Anterior cingulate cortex (tissue), 58 donors: ENCODE results near the gene SLC16A13.
A peak's percentile ranks its signal among the peaks of the same experiment; 100 is the strongest.
"Not testable (repeated sequence)": the region's sequence is repeated elsewhere in the genome, so short reads cannot be mapped to it uniquely, and the experiment has no call there.

Source experiments
- DNase-seq, 58 donors: peaks; one replicate each; lab custom pipeline; 2025; lab: John Stamatoyannopoulos, UW

The SLC16A13 gene

DNA sequence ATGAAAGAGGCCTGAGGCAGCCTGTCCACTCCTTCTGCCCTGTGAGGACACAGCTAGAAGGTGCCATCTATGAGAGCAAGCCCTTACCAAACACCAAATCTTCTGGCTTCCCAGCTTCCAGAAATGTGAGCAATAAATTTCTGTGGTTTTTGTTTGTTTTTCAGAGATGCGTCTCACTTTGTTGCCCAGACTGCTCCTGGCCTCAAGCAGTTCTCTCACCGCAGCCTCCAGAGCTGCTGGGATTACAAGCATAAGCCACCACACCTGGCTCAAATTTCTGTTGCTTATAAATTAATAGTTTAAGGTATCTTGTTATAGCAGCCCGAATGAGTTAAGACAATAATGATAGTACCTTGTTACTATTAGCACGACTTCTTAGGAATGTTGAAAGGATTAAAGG is 20.6 kb downstream of the SLC16A13 start:
- DNase-seq, result no peak

- DNase-seq, result no peak
Measured at GRCh38 chr17:7058831-7059447, 23.1 kb downstream of the SLC16A13 start.

DNA sequence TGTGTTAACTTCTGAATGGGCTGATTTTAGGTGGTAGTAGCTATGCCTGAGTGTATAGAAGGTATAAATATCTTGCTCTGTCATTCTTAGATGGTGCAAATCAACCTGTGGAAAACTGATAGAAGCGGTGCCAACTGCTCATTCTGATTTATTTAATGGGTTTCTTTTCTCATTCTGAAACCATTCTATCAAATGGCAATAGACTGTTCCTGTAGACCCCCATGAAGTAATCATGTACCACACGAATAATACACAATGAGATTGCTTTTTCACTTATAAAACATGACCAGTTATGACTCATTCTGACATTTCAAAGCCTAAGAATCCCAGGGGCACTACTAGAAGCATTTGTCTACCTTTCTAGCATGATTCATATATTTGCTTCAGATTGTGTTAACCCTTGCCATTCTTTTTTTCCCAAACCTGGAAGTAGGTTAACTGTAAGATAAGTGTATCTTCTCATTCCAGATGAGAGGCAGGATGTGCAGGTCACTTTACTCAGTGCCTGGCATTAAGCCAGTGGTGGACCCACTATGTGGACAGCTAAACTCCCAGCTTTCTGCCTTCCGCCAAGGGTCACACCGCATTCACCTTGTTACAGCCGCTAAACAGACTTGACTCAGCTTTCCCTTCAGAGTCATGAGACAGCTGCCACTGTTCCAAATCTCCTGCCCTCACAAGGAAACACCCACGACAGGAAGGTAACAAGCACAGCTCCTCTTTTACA is 24.5 kb downstream of the SLC16A13 start:
- peak in 1 of 58 donors; percentile 14 for DNase-seq

- peak in 19 of 58 donors; percentile 11 to 66 (median 29) for DNase-seq
Measured at GRCh38 chr17:7063518-7064094, 27.8 kb downstream of the SLC16A13 start.

DNA sequence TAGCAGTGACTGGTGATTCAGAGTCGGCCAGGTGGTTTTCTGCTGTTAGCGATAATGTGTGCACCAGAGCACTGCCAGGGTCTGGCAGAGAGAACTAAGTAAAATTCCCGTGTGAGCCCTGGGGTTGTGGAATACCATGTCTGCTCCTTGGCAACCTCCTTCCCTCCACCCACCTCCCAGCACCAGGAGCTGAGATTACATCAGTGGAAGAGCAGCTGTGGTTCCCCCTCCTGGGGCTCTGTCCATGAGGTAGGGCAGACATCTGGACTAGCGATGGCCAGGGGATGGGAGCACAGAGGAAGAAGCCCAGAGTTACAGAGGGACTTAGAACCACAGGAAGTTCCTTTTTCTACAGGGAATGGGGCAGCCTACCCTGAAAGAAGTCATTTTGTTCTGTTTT is 28.4 kb downstream of the SLC16A13 start:
- peak in 5 of 58 donors; percentile 19 to 59 (median 31) for DNase-seq

DNA sequence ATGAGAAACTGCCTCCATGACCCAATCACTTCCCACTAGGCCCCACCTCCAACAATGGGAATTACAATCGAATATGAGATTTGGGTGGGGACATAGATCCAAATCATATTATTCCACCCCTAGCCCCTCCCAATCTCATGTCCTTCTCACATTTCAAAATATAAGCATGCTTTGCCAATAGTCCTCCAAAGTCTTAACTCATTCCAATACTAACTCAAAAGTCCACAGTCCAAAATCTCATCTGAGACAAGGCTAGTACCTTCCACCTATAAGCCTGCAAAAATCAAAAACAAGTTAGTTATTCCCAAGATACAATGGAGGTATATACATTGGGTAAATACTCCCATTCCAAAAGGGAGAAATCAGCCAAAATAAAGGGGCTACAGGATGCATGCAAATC is 31.4 kb downstream of the SLC16A13 start:
- DNase-seq, result no peak

DNA sequence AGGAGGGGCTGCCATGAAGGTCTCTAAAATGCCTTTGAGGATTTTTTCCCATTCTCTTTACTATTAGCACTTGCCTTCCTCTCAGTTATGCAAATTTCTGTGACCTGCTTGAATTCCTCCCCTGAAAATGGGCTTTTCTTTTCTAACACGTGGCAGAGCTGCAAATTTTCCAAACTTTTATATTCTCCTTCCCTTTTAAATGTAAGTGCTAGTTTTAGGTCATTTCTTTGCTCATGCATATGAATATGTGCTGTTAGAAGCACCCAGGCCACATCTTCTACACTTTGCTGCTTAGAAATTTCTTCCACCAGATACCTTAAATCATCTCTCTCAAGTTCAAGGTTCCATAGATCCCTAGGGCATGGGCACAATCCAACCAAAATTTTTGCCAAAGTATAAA is 32.5 kb downstream of the SLC16A13 start:
- no peak for DNase-seq

DNA sequence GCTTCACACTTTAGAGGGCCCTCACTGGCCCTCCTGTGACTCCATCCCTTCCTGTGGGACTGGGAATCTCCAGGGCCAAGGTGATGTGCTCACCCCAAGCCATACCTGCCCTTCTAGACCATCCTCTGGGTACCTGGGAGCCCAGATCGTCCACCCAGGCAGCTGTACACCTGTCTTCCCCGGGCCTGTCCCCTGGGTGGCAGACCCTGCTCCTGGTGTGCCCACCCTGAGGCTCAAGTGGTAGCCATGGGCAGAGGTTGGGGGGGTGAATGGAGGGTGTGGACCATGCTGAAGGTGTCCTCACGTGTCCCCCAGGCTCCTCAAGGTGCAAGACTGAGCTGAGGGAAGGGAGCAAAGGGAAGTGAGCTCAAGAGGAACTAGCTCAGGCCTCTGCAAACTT is 34.9 kb downstream of the SLC16A13 start:
- no peak for DNase-seq

- no peak for DNase-seq
Measured at GRCh38 chr17:7072406-7072805, 36.6 kb downstream of the SLC16A13 start.

DNA sequence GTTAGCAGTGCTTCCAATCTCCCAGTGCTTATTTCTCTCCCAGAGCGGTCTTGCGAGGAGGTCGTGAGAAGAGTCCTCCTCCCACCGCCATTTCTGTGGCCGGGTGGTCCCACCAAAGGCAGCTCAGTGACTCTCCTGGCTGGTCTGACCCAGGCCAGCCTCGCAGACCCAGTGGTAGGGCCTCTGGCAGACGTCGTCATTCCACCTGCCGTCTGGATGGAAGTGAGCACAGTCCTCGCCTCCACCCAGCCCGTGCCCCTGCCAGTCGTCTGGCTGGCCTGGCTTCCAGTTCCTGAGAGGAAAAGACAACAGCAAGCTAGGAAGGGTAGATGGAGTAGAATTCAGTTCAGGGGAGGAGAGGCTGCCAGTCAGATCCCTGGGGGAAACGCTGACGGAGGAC is 39.1 kb downstream of the SLC16A13 start:
- no peak for DNase-seq

DNA sequence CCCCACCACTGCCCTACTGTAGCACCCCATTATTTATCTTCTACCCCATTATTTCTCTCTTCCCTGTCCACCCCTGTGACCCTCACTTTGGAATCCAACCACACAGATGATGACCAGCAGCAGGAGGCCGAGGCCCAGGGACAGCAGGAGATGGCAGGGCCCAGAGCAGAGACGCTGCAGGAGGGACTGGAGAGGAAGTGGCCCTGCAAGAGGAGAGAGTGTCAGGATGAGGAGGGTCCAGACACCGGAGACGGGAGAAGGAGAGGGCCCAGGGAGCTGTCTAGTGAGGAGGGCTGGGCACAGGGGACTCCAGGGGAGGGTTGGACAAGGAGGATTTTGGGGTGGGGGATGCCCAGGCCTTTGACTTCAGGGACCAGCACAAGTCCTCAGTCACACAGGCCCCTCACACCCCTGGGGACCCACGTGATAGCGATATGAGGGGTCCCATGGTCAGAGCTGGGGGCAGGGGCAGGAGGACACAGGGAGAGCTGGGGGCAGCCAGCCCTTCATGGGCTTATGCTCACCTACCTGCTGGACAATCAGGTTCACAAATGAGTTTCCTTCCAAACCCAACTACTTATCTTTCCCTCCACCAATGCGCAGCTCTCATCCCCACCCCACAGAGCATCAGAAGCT is 42.2 kb downstream of the SLC16A13 start:
- no peak for DNase-seq

DNA sequence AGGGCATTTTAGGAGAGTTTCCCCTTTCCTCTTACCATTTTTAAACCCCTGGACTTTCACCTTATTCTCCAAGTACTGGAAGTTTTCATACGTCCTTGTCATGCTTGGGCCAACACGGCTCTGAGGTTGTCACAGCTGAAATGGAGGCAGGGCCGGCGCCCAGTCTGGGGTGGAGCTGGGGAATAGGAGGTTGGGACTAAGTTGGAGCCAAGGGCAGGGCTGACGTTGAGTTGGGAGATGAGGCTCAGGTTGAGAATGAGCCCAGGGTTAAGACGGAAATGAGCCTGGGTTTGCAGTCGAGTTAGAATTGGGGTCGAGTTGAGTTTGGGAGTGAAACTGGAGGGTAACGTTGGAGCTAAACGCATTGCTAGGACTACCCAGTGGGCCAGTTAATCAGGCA is 42.9 kb downstream of the SLC16A13 start:
- DNase-seq, result no peak

DNA sequence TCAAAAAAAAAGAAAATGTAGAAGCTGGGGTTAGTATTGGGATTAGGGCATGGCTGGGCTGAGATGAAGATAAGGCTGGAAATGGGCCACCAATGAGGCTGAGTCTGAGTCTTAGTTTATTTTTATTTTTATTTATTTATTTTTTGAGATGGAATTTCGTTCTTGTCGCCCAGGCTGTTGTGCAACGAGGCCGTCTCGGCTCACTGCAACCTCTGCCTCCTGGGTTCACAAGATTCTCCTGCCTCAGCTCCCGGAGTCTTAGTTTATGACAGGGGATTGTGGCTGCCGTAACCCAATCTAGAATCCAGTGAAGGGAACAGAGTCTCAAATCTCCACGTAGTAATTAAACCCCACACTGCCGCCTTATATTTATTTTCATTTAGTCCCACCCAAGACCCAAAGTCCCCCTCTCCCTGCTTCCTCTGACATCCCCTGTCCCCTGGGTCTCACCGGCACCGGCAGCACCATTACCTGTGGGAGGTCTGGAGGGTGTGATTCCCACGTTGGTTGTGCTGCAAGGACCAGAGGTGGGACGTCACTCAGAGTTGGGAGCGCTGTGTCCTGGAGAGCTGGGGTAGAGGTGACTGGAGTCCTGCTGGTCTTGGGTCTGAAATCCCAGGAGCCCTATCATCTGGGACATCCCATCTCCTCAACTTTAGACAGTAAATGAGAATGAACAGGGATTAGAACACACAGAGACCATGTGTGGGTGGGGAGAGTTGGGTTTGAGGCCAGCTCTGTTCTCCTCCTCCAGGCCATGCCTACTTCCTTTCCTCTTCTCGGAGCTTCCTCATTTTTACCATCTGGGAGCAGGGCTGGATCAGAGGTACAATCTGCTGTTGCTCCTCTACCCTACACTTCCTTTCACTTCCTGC is 44.0 kb downstream of the SLC16A13 start, which contains the start of gene CLEC10A:
TSS of gene CLEC10A (minus strand) at position 671 of the 875 bp plus-strand sequence. CDS start 1,439 bp downstream, outside the sequence.
- no peak for DNase-seq

DNA sequence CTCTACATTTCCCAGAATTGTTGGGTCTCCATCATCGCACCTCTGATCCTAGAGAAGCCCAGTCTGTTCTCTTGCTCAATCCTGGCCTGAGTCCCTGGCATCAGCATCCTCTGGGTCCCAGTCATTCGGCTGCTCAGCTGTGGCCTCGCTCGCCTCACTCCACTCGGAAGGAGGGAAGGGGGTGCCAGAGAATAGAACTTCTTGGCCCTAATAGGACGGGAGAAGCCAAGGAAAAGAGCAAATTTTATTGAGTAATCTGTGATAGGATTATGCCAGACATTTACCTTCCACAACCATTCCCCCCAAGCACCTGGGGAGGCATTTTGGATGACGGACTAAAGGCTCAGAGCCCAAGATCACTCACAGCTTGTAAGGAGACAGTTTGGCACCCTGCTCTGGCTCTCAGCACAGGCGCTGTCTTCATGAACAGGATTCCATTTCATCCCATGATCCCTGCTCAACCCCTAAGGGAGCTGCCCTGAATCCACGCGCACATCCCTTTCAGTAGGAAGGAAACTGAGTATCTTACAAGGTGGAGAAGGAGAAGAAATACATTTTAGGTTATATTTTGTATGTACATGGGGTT is 44.7 kb downstream of the SLC16A13 start:
- DNase-seq, result no peak

DNA sequence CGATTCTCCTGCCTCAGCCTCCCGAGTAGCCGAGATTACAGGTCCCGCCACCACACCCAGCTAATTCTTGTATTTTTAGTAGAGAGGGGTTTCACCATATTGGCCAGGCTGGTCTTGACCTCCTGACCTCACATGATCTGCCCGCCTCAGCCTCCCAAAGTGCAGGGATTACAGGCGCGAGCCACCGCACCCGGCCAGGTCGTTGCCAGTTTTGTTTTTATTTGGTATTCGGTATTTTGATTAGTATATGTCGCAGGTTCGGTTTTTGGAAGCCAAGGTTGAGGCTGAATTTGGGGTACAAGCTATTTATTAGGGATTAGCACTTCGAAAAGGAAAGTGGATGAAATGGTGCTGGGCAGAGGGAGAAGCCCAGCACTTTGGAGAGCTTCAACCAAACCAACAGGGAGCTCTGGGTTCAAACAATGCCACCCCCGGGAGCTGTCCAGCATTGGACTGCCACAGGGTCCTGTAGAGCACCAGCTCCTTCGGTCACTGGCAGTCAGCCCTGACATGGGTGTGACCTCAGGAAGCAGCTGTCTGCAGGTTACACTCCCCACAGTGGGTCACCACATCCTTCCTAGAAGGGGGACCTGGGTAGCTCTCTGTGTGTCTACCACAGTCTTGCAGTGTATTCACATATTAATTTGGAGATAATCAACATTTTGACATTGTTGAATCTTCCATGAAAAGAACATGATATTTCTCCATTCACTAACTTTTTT is 45.7 kb downstream of the SLC16A13 start:
- DNase-seq, result no peak

DNA sequence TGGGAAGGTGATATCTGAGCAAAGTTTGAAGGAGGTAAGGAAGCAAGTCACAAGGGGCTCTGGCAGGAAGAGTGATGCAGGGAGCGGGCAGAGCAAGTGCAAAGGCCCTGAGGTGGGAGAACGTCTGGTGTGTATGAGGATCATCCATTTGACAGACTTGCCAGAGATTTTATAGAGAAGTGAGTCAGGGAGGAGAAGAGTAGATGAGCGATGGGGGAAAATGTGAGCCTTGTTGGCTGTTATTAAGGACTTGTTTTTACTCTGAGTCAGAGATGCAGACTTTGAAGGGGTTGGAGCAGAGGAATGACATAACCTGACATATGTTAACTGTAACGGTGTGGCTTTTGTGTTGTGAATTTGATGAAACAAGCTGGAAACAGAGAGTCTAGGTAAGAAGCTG is 47.8 kb downstream of the SLC16A13 start:
- DNase-seq, result no peak

DNA sequence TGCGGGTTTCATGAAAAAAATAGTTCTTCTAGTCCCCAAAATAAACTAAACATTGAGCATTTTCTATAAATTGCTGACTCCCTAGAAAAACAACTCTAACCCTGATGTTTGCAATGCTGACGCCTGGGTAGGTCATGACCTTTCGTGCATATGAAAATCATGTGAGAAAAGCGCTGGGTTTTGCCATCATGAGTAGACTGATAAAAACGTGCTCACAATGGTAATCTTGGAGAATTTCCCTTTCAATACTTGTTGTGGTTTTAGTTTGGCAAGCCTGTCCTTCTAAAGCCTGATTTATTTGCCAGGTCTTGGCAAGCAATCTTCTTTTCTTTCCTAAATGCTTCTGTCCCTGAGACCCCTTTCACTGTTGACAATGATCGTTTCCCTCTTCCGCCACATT is 48.3 kb downstream of the SLC16A13 start:
- DNase-seq, result no peak

DNA sequence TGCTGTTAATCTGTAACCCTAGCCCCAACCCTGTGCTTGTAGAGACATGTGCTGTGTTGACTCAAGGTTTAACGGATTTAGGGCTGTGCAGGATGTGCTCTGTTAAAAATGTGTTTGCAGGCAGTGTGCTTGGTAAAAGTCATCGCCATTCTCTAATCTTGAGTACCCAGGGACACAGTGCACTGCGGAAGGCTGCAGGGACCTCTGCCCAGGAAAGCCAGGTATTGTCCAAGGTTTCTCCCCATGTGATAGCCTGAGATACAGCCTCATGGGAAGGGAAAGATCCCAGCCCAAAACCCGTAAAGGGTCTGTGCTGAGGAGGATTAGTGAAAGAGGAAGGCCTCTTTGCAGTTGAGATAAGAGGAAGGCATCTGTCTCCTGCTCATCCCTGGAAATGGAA is 52.6 kb downstream of the SLC16A13 start:
- not testable (repeated sequence) for DNase-seq

- not testable (repeated sequence) for DNase-seq
Measured at GRCh38 chr17:7089570-7089969, 53.8 kb downstream of the SLC16A13 start.
